IPS-NIHi7 (cell line): ENCODE results near the gene CASP6.
A peak's percentile ranks its signal among the peaks of the same experiment; 100 is the strongest.
"Not testable (repeated sequence)": the region's sequence is repeated elsewhere in the genome, so short reads cannot be mapped to it uniquely, and the experiment has no call there.

Experiments used
- DNase-seq: peaks from one replicate; pipeline ENCODE4 v3.0.0; 2012; ENCODE audit warnings: mixed read lengths; ENCODE audit errors: extremely low spot score

The CASP6 gene

DNA sequence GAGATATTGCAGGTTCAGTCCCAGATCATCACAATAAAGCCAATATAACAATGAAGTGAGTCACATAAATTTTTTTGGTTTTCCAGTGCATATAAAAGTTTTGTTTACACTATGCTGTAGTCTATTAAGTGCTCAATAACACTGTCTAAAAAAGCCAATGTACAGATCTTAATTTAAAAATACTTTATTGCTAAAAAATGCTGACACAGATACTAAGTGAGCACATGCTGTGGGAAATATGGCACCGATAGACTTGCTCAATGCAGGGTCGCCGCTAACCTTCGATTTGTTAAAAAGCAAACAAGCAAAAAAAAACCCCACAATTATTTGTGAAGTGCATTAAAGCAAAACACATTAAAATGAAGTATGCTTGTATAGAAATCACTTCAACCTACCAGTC, 16.4 kb upstream of the CASP6 start:
- no peak for DNase-seq

DNA sequence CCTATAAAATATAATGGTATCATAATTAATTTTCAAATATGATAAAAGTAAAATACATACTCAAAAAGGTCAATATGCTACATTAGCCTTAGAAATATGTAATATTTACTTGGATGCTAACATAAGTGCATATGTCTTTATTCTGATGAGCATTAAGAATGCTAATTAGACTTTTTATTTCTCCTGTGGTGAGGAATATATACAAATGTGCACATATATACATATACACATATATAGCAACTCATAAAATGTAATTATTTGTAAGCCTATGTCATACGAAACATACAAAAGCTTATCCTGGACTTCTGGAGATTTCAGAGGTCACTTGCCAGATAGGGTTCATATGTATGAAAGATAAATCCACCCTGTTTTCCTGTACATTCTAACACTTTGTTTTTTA, 15.5 kb upstream of the CASP6 start:
- DNase-seq = no peak

DNA sequence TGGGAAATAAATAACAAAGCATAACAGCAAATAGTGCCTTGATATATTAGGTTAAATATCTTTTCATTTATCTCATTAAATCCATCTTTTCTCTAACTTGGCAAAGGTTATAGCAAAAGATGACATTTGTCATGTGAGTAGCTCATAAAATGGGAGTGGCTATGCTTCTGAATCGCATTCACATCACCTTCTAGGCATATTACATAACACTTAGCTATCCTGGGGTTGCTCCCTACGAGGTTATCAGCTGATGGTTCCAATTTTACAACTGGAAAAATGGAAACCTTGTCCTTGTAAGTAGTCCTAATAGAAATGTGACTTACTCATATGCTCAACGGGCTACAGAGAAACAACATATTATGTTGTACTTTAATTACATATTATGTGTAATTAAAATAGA, 10.3 kb upstream of the CASP6 start:
- no peak for DNase-seq

DNA sequence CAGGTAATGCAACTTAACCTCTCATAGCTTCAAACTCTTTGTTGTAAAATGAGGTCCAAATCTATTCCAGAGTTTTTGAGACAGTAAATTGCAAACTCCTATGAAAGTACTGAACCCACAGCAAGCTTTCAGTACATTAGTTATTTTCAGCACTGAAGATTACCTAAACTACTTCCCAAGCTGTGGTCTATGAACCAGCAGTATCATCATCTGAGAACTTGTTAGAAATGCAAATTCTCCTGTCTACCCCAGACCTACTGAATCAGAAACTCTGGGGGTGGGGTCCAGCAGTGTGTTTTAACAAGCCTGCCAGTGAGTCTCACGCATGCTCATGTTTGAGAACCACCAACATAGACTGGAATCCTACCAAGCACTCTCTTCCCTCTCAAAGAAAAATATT, 5.7 kb upstream of the CASP6 start:
- no peak for DNase-seq

DNA sequence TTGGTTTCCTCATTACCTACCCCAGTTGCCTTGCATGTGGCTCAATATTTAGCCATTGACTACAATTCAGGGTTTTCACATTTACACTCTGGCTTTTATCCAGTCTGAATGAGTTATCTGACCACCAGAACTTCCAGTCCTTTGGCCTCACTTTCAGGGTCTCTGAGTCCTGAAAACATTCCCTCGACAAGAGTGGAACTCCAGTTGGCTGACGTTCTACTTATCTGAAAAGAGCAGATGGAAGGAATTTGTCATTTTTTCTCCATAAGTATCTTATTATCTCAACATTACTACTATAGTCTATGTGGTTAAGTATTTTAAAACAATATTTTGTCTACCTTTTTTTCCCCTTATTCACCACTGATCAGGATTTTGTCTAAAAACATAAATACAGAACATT, 5.2 kb upstream of the CASP6 start:
- DNase-seq = no peak

DNA sequence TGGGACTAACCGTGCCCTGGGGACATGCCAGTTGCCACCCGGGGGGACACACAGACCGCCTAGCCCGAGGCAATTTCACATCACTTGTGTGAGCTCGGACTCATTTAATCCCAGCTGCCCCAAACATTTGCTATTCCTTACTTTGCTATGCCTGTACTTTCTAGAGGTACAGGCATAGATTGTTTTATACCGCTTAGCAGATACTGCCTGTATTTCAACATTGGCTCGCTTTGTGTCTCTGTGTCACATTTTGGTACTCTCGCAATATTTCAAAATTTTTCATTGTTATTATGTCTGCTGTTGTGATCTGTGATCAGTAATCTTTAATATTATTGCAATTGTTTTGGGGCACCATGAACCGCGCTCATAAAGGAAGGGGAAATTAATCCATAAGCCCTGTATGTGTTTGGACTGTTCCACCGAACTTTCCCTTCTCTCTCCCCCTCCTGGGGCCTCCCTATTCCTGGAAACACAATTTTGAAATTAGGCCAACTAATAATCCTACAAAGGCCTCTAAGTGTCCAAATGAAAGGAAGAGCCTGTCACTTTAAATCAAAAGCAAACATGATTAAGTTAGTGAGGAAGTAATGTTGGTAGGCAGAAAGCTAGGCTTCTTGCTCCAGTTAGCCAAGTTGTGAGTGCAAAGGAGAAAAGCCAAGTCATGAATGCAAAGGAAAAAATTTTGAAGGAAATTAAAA, 568 bp upstream of the CASP6 start:
- DNase-seq = no peak

DNA sequence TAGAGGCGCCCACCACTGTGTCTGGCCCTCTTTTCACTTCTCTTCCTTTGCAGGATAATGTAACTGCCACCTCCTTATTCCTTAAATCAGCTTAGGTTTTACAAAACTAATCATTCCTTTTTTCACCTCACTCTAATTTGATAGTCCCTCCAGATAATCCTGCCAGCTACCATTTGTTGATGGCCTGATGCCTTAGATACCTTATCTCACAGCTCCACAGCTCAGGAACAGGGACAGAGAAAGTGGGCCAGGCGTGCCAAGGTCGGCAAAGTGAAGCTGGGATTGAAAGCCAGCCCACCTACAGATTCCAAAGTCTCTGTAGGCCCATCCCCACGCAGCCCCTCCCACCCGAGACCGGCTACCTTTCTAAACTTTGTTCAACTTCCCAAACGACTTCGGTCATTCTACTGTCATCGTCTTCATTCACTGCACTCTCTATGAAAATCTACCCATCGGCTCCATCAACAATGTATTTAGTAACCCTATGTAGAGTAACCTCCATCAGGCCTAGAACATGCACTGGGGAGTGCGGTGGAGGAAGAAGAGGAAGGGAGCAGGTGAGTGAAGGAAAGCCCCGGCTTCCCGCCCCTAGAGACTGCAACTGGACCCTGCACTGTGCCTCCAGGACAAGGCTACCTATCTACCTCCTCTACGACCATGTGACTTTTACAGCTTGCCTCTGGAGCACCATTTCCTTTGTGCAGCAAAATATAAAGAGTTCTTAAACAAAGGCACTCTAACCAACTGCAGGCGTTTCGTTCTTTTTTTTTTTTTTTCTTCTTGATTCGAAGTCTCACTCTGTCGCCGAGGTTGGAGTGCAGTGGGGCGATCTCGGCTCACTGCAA, 1.5 kb downstream of the CASP6 start:
- peak; percentile 49 for DNase-seq

DNA sequence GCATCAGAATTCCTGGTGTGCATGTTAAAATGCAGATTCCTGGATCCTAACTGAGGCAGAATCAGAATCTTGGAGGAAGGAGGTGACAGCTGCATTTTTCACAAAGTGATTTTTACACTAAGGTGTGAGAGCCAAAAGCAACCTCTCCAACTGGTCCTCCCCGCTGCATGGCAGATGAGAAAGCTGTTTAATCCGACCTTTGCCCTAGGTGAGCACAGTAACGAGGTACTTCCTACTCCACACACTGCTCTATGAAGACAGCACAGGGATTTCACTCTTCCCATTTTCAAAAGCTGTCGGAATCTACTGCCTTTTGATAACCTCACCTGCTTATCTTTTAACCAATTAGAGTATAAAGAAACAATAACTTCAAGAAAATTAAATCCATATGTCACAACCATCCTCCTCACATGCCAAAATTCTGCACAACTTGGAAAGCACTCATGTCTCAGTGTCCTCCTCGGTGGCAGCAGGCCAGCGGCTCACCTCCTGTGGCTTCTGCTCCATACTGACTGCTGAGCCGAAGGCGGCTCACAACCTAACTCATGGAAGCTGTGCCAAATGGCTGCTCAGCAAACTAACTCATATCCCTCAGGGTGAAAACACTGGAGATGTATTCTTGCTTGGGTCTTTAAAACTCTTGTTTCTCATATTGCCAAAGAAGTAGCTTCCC, 3.6 kb downstream of the CASP6 start:
- no peak for DNase-seq

DNA sequence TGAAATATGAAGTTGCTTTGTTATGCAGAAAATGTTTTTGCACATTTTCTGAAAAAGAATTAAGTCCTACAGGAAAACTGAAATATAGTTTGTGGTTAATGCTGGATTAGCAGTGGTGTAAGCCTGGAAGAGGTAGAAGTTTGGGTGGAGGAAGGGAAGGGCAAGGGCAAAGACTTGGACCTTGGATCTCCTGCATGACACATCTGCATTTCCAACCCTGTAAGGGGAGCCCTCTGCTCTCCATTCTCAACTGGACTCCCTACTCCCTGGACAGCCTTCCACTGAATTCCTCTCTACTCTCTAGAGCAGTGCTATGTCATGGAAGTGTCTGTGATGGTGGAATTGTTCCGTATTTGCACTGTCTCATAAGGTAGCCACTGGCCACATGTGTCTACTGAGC, 4.6 kb downstream of the CASP6 start:
- DNase-seq = no peak

DNA sequence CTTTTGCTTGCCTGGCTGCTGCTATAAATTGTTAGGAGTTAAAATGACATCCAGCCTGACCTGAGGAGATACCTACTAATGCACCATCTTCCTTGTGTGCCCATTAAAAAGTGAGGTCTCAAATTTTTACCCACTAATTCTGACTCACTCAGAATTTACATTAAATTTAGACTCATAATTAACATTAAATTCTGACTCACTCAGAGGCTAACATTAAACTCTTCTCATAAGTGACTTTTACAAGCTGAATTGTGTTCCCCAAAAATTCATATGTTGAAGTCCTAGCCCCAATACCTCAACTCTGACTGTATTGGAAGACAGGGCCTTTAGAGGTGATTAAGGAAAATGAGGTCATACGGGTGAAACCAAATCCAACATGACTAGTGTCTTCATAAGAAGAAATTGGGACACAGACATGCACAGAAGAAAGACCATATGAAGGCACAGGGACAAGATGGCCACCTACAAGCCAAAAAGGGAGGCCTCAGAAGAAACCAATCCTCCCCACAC, 11.8 kb downstream of the CASP6 start:
- no peak for DNase-seq

DNA sequence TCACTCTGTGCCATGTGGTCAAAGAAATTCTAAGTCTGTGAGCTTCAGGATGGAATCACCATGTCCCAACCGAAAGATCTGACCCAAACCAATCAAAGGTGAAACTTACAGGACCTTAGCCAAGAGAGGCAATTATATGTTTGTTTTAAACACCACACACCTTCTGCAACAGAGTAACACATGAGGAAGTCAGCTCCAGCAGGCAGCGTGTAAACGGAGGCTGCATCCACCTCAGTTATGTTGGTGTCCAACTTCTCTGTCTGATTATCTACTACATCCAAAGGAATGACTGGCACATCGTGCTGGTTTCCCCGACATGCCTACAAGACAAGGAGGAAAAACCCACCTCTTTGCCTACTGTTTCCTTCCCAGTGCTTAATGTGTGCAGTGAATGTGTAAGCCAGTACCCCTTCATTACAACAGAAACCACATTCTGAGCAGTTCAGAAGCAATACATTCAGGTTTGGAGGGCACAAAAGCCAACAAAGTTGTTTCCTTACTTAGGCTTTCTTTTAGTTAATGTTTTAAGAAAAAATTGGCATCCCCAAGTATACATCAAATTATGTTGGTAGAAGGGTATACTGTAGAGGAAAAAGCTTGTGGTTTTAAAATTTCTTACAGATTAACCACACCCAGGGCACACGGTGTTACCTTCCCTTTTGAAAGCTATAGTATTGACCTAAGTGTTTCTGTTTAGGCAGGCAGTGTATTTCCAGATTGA, 12.4 kb downstream of the CASP6 start:
- no peak for DNase-seq

DNA sequence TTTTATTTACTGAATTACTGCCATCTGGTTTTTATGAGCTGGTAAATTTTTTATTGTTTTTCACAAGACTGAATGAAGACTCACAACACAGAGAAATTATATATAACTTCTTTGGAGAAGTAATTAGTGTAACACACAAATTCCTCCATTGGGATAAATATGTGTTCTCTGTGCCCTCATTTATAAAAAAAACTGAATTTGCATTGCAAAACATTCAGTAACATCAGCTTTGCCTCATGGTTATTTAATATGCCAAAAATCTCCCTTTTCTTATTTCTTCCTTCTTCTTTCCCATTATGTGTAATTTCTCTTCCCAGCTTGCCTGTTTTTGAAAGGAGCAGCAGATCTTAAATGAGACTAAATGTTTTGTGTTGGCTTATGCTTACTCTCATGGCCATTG, 18.5 kb downstream of the CASP6 start:
- no peak for DNase-seq

DNA sequence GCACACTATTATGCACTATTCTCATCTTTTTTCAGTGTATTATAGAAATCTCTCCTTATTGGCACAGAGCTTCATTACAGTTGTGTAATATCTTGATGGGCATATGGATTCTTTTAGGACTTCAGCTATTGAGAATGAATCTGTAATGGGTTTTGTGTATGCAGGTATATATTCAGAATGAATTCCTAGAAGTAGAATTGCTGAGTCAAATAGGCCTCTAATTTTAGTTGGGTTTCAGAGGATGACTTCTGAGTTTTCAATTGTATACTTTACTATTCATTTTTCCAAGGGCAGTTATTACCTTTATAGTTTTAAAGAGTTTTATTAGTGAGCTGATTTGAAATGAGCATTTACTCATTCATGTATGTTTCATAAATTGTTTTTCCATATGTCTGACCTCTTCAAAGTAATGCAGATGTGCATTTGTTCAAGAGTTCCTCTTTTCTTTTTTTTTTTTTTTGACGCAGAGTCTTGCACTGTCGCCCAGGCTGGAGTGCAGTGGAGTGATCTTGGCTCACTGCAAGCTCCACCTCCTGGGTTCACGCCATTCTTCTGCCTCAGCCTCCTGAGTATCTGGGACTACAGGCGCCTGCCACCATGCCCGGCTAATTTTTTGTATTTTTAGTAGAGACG, 19.5 kb downstream of the CASP6 start:
- DNase-seq = no peak

DNA sequence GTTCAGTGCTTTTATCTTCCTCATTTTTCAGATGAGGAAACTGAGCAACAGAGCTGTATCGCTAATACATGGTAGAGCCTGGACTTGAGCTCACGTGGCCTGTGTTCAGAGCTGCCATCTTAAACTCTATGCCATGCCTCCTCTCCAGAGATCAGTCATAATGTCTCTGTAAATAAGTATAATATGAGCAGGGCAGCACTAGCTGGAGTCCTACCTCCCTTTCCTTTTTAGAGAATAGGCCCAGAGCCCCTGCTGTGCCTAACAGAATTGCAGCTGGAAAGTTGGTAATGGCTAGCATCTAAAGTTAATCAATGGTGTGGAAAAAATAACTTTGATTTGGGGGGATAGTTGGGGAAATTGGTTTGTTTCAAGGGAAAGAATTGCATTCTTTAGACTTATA, 20.4 kb downstream of the CASP6 start:
- DNase-seq = no peak

DNA sequence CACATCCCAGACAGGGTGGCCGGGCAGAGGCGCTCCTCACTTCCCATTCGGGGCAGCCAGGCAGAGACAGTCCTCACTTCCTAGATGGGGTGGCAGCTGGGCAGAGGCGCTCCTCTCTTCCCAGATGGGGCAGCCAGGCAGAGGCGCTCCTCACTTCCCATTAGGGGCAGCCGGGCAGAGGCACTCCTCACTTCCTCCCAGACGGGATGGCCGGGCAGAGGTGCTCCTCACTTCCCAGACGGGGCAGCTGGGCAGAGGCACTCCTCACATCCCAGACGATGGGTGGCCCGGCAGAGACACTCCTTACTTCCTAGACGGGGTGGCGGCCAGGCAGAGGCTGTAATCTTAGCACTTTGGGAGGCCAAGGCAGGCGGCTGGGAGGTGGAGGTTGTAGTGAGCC, 24.3 kb downstream of the CASP6 start:
- not testable (repeated sequence) for DNase-seq

DNA sequence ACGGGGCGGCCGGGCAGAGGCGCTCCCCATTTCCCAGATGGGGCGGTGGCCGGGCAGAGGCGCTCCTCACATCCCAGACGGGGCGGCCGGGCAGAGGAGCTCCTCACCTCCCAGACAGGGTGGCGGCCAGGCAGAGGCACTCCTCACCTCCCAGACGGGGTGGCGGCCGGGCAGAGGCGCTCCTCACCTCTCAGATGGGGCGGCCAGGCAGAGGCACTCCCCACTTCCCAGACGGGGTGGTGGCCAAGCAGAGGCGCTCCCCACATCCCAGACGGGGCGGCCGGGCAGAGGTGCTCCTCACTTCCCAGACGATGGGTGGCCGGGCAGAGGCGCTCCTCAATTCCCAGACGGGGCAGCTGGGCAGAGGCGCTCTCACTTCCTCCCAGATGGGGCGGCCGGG, 24.8 kb downstream of the CASP6 start:
- DNase-seq = not testable (repeated sequence)

DNA sequence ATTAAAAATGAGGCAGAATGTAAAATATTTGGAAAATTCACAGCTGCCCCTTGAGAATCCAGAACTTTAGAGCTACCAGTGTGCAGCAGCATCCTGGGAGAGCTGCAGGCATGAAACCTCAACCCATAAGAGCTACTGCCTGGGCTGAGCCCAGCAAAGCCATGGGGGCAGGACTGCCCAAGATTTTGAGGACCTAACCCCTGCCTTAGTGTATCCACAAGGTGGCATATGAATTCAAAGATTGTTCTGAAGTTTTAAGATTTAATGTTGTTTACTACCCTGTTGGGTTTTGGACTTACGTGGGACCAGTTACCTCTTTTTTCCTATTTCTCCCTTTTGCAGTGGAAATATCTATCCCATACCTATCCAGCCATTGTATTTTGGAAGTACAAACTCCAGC, 26.4 kb downstream of the CASP6 start:
- no peak for DNase-seq

DNA sequence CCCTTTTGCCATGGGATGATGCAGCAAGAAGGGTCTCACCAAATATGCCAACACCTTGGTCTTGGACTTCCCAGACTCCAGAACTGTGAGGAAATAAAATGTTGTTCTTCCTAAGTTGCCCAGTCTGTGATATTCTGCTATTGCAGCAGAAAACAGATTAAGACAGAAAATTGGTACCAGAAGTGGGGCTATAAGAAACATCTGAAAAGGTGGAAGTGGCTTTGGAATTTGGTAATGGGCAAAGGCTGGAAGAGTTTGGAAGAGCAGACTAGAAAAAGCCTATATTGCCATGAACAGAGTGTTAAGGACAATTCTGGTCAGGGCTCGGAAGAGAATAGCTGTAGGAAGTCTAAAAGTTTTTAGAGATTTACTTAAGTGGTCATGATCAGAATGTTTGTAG, 27.4 kb downstream of the CASP6 start:
- DNase-seq = no peak

DNA sequence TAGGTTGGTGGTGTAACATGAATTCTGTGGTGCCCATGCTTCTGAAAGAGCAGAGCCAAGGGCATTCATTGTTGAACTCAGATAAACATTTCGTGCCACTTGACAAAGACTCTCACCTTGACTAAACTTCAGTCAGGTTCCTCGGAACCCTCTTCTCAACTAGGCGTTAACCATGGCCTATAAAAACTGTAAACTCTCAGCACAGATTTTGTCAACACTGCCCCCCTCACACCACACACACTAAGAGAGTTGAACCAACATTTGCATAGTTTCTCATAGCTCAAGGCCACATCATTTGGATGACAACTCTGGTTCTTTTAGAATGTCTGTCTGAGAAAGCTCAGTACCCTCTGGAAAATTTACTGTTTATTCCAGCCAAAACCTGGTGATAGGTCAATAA, 28.1 kb downstream of the CASP6 start:
- DNase-seq = no peak

DNA sequence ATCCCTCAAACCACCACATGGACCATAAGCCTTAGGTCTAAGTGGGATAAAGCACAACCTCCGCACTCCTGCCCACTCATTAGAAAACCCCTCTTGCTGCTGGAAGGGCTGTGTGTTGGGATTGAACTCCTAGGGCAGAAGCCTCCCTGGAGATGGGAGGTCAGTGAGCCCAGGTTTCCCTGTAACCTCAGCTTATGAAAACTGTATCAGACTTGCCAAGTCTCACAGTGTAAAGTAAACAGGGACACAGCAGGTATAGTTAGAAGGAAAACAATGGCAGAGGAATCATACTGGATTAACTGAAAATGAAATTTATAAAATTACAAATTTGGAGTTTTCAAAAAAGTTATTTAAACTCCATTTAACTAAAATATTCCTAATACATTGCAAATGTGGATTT, 29.9 kb downstream of the CASP6 start:
- no peak for DNase-seq

DNA sequence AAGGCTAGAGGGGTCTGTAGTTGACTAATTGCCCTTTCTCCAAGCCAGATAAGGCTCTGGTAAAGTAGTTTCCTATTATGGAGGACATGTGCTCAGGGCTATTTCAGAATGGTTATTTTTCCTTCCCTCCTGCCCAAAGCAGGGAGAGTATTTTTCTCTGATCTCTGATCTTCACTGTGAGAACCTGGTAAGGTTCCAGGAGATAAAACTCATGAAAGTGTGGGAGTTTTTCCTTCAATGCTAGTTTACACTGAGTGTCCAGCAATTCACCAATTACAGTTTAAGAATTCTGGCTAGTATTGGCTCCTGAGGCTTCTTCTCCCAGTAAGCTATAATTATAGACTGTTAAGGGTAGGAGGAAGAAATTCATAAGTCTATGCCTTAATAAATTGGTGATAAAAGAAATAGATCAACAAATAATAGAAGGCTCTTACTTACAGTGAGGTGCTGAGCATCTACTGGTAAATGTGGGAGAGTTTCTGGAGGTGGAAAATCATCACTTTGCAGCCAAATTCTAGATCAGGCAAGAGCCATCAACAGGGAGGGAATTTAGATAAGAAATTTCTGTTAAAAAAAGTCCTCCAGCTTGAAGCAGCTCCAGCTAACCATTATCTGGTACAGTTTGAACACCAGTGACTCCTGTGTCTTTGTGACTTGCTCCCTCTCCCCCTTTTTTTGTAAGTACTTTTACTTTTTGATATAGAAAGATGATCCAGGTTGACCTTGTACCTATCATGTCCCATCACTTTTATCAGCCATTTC, 30.9 kb downstream of the CASP6 start:
- no peak for DNase-seq
